LoVo (cell line): ENCODE data around the gene ACTL7A.
"Not testable (repeated sequence)": the region's sequence is repeated elsewhere in the genome, so short reads cannot be mapped to it uniquely, and the experiment has no call there.

Experiments
- DNase-seq: peaks from one replicate; pipeline ENCODE4 v3.0.0-alpha.2; 2016; ENCODE audit warnings: low spot score

ACTL7A gene

GRCh38 chr9:108880738-108881316 lies 18.8 kb downstream of the ACTL7A start:
- no peak for DNase-seq

GRCh38 chr9:108882052-108882888 lies 20.2 kb downstream of the ACTL7A start:
- no peak for DNase-seq

GRCh38 chr9:108883085-108883484 lies 21.0 kb downstream of the ACTL7A start:
- no peak for DNase-seq

GRCh38 chr9:108884701-108885100 lies 22.6 kb downstream of the ACTL7A start:
- no peak for DNase-seq

GRCh38 chr9:108885643-108886348 lies 23.7 kb downstream of the ACTL7A start:
- DNase-seq, result peak; percentile 33

GRCh38 chr9:108886594-108887271 lies 24.7 kb downstream of the ACTL7A start:
- not testable (repeated sequence) for DNase-seq

DNA sequence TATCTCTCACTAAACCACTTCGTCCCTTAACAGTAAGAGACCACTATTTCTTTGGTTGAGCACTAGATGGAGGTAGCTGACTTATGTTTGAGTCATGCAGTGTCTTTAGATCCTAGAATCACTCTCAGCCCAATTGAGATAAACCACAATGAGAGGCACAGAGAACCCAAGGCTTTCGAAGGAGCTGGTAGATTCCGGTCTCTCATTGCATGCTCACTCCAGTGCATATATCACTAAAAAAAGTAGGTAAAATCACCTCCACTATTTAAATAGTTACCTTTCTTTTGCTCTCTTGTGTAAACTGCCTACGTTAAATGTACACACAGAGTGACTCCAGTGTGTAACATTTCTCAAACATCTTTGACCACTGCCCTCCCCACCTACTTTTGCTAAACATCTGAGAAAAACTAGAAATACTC lies 27.6 kb downstream of the ACTL7A start:
- DNase-seq, result no peak

DNA sequence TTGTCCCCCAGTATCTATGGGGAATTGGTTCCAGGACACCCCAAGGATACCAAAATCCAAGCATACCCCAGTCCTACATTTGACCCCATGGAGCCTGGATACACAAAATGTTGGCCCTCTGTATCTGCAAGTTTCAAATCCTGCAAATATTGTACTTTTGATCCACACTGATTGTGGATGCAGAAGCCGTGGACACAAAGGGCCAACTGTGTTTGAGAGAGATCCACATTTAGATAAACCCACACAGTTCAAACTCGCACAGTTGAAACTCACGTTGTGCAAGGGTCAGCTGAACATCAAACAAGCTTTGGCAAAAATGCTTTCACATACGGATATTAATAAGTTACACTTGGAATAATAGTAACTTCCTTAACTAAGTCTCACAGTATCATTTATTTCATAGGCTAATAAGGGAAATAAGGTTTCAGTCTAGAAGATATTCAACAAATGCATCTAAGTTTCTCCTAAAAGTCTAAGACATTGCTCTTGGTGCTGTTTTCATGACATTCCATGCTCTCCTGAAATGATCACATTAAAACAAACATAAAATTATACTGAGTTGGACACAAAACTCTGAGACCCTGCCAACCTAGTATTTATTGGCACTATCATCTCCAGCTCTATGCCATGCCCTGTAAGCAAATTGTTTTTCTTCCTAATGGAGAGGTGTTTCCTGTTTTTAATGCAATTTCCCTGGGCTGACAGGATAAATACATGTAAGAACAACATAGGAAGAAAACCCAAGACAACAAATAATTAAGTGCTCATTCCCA lies 32.3 kb downstream of the ACTL7A start:
- DNase-seq, result no peak

DNA sequence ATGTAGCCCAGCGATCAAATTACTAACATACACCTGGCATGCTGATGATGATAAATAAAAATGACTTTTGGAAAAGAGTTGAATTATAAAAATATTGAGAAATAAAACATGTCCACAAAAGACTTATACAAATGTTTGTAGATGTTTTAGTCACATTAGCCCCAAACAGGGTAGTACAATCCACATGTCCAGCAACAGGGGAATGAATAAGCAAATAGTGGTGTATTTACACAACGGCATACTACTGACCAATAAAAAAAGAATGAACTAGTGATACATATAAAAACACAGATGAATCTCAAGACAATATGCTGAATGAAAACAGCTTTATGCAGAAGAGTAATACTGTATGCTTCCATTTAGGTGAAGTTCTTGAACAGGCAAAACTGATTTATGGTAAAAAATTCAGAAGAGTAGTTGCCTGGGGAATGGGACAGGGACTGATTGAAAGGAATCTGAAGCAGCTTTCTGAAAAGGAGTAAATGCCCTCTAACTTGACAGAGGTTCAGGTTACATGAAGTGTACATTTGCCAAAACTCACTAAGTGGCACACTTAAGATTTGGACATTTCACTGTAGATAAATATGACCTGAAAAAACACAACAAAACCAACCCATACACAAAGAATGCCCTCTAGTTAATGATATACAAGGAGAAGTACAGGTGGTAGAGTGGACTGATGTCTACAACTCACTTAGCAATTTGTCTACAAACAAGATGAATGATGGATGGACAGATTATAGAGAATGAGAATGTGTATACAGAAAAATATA lies 35.4 kb downstream of the ACTL7A start:
- DNase-seq, result no peak

DNA sequence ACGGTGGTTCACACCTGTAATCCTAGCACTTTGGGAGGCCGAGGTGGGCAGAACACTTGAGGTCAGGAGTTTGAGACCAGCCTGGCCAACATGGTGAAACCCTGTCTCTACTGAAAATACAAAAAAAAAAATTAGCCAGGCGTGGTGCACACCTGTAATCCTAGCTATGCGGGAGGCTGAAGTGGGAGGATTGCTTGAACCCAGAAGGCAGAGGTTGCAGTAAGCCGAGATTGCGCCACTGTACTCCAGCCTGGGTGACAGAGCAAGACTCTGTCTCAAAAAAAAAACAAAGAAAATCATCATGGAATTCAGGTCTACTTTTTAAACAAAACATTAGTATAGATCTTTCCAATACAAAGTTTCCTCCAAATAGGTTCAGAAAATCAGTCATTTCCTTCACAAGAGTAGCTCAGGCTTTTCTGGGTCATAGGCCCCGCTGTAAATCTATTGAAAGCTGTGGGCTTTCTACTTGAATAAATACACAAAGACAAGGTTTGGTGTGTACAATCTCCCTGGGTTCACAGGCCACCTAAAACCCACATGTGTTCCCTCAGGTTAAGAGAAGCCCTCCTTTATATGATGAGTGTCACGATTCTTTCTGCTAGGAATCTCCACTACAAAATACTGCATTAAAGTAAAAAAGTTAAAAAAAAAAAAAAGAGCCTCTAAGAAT lies 37.1 kb downstream of the ACTL7A start:
- DNase-seq, result not testable (repeated sequence)

- no peak for DNase-seq
These were observed 38.1 kb downstream of the ACTL7A start for GRCh38 chr9:108900176-108900575.

DNA sequence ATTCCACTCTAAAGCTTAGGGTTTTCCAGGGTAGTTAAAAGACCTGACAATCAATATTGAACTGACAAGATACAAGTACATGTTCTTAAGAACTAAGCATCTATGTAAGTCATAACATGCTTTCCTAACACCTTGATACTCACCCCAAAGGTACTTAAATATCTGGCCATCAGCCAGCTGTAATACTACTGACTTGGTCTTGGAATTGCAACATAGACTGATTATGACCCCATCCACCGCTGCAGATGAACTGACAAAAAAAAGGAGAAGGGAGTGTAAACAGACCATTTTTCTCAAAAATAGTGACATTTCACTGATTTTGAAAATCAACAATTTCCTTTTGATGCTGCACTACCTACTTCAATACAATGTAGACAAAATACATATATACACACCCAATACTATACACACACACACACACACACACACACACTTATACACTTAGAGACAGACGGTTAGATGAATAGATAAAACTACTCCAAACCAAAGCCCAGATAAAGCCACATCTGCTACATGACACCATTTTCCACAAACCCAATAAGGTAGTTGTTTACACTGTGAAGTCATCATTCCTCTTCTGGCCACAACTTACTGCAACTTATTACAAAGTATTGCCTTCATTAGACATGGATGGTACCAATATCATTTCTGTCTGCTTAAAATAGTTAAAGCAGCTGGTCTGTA lies 41.5 kb downstream of the ACTL7A start:
- no peak for DNase-seq

DNA sequence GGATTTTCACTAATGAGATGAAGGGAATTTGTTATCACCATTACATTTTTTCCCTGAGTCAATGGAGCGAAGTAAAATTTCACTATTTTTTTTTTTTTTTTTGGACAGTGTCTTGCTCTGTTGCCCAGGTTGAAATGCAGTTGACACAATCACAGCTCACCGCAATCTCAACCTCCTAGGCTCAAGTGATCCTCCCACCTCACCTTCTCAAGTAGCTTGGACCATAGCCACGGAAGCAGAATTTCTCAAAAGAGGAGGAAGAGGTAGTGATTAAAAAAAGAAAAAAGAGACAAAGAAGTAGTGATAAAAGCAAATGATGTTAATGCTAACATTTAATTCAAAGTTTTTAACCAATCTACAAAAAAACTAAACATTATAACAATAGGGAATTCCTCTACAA lies 42.1 kb downstream of the ACTL7A start:
- DNase-seq, result no peak

GRCh38 chr9:108905494-108905893 lies 43.4 kb downstream of the ACTL7A start:
- DNase-seq, result no peak

DNA sequence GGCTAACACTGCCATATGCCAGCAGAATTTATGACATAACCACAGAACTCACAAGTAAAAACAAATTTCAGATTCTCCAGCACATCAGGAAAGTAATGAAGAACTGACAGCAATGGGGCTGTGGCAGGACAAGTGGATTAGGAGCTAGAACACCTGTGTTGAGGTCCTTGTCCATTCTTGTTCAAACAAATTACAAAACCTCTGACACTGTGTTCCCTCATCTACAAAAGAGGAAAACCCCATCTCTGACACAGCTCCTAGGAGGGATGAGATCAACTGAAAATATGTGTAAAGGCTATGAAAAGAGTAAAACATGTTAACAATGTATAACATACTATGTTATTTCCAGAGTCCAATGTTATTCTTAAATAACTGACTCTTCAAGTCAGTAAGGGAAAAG lies 48.3 kb downstream of the ACTL7A start:
- no peak for DNase-seq

- DNase-seq, result no peak
These were observed 48.8 kb downstream of the ACTL7A start for GRCh38 chr9:108910914-108911313.

- no peak for DNase-seq
These were observed 49.8 kb downstream of the ACTL7A start for GRCh38 chr9:108911820-108912219.
